Dermis microvascular lymphatic vessel endothelial cell (primary cell): Measurements from ENCODE around the gene SIT1. TPM values are rescaled to one million over a fixed set of nuclear protein-coding genes. Genes with fewer than 3 reads are reported as not detected.
A peak's percentile ranks its signal among the peaks of the same experiment; 100 is the strongest.
"Not testable (repeated sequence)": the region's sequence is repeated elsewhere in the genome, so short reads cannot be mapped to it uniquely, and the experiment has no call there.

ENCODE experiments used
- DNase-seq, 2 donors: peaks; one replicate each; pipeline versions ENCODE4 v3.0.0 to v3.0.0-alpha.2; 2010; ENCODE audit warnings: low read depth in 2 of 2
- total RNA-seq: library from RNA; depleted of rRNA; stranded (reverse); fragments of >200 nt; gene quantifications from 2 replicates; pipeline ENCODE4 v1.2.1, GENCODE V29; 2014

The SIT1 gene
- total RNA-seq, 1 donor from 2014 or later, result not detected

DNA sequence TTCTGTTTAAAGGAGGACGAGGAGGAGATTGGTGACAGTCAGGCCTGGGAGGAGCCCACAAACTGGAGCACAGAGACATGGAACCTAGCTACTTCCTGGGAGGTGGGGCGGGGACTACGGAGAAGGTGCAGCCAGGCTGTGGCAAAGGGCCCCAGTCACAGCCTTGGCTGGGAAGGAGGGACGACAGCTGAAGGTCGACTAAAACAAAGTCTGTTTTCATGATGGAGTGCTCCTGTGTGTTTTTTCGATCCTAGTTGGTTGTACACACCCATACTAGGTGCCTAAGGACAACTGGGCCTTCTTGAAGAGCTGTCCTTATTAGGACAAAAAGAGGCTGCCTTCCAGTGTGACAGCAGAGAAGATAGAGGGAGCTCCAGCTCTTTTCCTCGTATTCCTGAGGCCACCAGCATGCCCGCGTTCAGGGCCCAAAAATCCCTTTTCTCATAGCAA, 10.3 kb upstream of the SIT1 start:
- DNase-seq, result peak in 1 of 2 donors; percentile 28

DNA sequence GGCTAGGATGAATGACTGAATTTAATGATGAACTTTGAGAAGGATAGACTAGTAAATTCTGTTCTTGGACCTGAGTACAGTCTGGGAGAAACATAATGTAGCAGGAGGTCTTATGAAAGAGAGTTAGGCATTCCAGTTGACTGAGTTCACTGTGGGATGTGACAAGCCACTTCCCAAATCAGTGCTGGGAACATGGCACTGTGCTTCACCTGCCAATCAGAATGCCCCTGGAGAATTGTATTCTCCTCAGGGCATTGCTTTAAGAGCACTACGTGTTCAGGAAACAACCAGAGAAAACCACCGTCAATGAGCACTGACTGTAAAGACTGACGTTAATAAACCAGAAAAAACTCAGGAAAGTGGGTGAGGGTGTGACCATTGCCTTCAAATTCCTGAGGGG, 8.6 kb upstream of the SIT1 start:
- DNase-seq, result peak in 1 of 2 donors; percentile 12

DNA sequence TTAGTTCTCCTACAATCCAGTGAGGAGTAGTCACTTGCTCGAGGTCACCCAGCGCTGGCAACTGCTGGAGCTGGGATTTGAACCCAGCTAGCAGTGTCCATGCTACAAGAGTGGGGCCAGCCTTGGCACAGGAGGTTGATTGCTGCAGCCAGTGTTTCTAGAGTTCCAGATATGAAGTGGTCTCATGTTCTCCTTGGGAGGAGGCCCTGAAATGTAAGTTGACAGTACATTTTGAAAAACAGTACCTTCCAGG, 8.2 kb upstream of the SIT1 start:
- DNase-seq, result peak; percentile 21 to 40

DNA sequence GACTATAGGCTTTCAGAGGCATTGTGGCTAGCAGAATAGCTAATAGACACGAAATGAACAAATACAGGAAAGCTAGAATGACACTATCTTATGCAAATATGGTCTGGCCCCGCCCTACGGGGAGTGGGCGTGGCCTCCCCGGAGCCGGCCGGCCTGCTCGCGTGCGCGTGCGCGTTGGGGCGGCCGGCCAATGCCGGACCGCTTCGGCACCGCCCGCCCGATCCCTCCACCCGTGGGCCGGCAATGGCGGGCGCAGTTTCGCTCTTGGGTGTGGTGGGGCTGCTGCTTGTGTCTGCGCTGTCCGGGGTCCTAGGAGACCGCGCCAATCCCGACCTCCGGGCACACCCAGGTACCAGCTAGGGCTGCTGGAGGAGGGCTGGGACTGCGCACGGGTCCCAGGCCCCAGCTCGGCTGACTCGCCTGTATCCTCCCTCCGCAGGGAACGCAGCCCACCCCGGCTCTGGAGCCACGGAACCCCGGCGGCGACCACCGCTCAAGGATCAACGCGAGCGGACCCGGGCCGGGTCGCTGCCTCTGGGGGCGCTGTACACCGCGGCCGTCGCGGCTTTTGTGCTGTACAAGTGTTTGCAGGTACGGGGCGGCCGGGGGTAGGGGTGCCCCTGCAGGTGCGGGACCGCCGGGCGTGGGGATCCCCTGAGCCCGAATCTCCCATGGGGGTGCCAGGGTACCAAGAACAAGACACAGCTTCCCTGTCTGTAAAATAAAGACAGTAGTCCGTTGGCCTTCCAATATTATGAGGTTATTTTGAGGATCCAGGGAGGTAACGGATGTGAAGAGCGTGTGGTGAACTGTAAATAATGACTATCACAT, 7.6 kb upstream of the SIT1 start, which contains the start of gene CCDC107:
Gene CCDC107, plus strand, starts transcription at position 156 of the 831 bp plus-strand sequence. Its CDS starts 88 bp downstream, at position 244.
- peak; percentile 65 to 89 for DNase-seq

DNA sequence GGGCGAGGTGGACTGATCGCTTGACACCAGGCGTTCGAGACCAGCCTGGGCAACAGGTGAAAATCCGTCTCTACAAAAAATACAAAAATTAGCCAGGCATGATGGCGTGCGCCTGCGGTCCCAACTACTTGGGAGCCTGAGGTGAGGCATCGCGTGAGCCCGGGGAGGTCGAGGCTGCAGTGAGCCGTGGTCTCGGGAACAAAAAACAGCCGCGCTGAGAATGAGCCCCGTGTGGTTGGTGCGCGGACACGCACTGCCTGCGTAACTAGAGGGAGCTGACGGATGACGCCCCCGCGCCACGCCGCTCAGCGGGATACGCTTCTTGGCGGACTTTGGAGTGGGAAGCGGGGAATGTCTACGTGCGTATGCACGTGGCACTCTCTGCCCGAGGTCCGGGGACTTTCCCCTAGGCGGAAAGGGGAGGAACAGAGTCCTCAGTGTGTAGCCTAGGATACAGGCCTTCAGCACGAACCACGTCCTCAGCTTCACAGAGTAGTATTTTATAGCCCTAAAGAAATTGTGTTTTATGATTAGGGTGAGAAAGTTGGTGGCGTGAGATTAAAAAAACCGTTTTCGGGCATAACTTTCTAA, 6.9 kb upstream of the SIT1 start, which contains the start of gene RMRP:
Gene RMRP, minus strand, starts transcription at position 474 of the 591 bp plus-strand sequence.
- peak; percentile 99 for DNase-seq

DNA sequence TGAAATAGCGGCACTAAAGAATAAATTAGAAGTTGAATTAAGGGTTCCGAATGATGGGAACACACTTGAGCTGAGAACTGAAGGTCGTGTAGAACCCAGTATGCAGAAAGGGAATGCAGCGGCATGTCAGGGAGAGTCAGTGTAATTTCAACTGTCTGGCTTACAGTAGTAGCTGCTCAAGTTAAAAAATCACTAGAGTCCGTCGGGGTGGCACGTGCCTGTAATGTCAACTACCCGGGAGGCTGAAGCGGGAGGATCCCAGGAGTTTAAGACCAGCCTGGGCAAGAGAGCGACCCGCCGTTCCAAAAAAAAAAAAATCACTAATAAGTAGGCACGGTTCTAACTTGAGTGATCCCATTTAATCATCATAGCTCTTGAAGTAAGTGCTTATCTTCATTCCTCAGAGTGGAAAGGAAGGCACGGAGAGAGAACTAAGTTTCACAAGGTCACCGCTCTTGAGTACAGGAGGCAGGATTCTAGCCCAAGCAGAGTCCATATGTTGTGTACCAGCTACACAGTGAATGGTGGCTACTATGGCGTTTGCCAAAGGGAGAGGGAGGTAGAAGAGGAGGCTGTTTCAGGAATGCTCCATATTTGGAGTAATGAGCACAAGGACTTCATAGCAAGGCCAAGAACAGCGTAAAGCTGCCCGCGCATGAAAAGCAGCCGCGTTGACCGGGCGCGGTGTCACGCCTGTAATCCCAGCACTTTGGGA, 6.3 kb upstream of the SIT1 start:
- no peak for DNase-seq

DNA sequence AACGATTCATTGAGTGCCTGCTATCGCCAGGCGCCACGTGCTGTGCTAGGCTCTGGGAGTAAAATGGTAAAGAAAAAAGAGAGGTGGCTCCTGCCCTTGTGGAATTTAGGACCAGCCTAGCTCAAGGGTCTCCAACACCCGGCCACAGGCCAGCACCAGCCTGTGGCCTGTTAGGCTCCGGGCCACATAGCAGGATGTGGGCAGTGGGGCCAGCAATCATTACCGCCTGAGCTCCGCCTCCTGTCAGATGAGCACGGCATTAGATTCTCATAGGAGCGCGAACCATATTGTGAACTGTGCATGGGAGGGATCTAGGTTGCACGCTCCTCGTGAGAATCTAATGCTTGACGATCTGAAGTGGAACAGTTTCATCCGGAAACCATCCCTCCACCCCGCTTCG, 5.6 kb upstream of the SIT1 start:
- DNase-seq, result no peak

DNA sequence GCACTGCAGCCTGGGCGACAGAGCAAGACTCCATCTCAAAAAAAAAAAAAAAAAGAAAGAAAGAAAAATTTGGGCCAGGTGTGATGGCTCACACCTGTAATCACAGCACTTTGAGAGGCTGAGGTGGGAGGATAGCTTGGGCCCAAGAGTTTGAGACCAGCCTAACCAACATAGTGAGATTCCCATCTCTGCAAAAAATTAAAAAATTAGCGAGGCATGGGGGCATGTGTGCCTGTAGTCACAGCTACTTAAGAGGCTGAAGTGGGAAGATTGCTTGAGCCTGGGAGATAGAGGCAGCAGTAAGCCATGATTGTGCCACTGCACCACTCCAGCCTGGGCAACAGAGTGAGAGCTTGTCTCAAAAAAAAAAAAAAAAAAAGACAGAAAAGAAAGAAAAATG, 2.9 kb upstream of the SIT1 start:
- DNase-seq, result no peak

DNA sequence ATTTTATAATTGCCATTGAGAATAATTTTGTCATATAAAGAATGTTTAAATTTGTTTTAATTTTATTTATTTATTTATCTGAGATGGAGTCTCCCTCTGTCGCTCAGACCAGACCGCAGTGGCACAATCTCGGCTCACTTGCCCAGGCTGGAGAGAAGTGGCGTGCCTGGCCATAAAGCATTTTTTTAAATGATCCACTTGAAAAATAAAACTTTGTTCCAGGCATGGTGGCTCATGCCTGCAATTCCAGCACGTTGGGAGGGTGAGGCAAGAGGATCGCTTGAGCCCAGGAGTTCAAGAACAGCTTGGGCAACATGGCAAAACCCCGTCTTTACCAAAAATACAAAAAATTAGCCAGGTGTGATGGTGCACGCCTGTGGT, 2.1 kb upstream of the SIT1 start:
- no peak for DNase-seq

DNA sequence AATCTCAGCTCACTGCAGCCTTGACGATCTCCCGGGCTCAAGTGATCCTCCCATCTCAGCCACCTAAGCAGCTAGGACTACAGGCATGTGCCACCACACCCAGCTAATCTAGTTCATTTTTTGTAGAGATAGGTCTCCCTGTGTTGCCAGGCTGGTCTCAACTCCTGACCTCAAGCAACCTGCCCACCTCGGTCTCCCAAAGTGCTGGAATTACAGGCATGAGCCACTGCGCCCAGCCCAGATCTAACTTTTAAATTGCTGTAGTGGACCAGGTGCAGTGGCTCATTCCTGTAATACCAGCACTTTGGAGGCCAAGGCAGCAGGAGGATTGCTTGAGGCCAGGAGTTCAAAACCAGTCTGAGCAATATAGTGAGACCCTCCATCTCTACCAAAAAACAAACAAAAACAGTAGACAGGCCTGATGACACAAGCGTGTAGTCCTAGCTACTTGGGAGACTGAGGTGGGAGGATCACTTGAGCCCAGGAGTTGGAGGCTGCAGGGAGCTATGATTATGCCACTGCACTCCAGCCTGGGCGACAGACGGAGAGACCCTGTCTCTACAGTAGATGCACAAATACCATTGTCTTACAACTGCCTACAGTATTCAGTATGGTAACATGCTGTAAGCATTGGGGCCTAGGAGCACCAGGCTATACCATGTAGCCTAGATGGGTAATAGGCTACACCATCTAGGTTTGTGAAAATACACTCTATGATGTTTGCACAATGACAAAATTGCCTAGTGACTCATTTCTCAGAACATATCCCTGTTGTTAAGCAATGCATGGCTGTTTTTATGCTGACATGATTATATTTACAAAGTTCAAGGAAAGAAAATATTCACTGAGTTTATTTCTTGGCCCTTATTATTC, 1.5 kb upstream of the SIT1 start:
- no peak for DNase-seq

DNA sequence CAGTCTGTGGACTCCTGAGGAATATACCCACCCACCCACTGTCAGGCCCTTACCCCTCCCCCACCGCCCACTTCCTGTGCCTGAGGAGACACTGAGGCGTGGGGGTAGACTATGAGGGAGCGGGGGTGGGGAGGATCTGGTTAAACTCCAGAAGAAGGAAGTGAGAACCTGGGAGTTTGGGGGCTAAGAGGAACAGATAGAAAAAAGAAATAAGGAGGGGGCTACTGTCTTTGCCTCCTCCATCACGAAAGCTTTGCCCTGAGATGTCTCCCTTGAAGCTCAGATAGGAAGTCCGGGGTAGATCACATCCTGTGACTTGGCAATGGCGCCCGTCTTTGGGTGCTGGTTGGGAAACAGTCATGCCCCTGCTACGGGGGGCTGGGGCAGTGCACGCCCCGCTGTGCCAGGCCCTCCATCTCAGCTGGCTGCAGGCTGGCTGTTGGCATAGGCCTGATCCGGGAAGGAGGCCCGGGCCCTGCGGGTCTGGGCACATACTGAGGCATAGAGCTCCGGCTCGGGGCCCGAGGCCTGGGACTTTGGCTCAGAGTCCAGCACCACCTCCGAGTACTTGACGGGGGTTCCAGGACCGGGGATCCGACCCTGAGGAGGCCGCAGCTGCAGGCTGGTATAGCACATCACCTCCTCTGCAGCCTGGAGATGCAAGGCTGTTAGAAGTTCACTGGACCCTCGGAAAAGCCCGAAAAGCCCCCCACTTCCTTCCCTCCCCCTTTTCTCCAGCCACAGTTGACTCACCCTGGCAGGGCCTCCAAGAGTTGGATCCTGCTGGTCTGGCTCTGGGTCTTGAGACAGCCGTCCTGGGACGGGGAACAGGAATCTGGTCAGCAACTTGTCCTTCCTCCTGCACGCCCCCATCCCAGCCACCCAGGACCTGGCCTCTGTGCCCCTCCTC, 1.0 kb downstream of the SIT1 start:
- no peak for DNase-seq

DNA sequence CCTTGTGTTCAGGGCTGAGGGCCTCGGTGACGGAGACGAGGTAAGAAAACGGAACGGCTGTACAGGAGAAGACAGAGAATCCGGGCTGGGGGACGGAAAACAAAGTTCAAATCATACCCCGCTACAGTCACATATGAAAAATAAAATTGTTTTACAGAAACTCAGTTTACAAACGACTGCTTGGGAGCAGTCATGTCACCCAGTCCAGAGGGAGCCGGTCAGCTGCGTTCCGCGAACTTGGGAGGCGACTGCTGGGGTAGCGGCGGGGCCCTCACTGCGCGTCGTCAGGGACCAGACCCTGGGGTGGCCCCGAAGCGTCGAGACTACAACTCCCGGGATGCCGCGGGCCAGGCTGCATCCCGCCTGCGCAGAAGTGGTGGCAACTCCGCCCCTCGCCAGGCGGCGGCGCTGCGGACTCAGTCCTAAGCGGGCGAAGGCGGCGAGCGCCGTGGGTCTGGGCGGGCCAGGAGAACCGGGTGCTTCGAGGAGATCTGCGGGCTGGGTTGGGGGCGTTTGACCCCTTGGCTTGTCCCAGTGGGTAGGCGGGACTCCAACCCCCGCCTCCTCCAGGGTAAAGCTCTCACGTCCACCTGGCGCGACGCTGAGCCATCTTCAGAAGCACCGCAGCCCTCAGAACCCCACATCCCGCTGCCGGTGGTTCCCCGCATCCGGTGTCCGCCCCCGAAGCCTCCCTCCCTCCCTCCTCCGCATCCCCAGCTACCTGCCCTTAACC, 4.0 kb downstream of the SIT1 start:
- peak; percentile 59 to 86 for DNase-seq

DNA sequence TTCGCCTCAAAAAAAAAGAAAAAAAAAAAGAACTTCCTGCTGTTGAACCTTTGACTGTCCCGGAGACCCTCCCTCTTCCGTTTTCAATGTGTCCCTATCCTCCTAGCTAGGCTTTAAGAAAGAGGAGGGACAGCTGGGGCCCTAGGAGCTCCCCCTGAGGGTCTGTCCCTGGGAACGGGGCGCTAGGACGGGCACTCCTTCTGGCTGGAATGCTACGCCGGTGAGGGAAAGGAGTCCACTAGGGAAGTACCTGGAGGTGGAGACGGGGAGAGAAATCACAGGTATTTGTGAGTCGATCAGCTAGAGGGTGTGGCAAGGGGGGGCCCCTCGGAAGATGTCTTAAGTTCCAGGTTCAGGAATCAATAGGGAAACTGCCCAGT, 4.6 kb downstream of the SIT1 start:
- DNase-seq, result no peak

DNA sequence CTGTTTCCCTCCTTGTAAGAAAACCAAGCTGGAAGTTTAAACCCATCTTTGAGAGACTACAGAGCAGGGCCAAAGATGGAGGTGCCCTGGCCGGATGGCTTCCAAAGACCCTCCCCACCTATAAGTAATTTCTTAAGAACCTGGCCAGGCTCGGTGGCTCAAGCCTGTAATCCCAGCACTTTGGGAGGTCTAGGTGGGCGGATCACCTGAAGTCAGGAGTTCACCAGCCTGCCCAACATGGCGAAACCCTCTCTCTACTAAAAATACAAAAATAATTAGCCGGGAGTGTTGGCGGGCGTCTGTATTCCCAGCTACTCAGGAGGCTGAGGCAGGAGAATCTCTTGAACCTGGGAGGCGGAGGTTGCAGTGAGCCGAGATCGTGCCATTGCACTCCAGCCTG, 5.0 kb downstream of the SIT1 start:
- DNase-seq, result not testable (repeated sequence)

DNA sequence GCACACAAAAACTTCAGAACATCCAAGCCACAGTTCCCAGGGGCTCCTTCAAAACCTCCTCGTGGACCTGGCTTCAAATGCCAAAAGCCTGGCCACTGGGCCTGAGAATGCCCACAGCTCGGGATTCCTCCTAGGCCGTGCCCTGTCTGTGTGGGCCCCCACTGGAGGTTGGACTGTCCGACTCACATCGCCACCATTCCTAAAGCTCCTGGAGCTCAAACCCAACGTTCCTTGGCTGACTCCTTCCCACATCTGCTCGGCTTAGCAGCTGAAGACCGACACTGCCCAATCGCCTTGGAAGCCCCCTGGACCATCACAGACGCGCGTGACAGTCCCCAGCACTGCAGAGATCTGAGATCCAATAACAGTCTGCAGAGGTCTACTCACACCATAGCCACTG, 7.7 kb downstream of the SIT1 start:
- DNase-seq, result no peak

DNA sequence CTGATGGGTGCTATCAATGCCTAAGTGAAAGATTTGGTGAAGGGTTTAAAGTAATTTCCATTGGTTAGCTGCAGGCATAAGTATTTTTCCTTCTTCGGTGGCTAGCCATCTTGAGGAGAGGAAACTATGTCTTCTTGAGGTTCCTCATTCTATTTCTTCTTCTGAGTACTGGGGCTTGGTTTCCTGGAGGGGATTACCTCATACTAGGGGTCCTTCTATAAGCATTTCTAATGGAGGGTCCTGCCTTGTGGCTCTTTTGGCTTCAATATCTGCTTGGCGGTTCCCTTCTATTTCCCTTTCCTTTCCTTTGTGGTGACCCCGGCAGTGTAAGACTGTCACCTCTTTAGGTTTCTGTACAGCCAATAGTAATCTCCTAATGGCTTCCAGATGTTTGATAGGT, 9.3 kb downstream of the SIT1 start:
- not testable (repeated sequence) for DNase-seq

DNA sequence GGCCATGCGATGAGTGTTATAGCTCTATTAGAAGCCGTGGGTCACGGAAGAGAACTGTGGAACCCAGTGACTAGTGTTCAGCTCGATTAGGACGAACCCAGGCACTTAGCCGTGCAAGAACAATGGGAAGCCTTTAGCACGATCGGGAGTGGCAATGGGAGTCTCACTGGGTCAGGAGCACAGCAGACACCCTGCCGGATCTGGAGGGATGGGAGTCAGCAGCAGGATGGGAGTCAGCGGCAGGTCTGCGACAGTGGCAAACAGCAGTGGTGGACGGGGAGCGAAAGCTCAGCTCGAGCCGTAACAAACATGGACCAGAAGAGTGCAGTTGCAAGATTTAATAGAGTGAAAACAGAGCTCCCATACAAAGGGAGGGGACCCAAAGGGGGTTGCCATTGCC, 10.3 kb downstream of the SIT1 start:
- DNase-seq, result not testable (repeated sequence)

DNA sequence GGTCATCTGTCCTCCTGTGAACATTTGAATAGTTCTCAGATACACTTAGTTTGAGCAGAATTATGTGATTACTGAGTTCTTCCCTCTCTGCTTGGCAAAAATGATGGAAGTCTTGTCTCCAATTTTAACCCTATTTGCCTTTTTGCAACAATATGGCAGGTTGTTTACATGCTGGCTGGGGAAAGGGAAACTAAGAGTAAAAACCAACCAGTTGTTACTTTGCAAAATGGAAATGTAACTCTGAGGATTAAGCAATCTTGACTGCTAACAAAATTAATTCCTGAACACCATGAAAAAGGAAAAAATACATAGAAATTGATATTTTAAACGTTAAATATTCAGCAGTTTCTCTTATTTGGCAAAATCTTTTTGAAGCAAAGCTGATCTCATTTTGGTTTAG, 11.1 kb downstream of the SIT1 start:
- no peak for DNase-seq

DNA sequence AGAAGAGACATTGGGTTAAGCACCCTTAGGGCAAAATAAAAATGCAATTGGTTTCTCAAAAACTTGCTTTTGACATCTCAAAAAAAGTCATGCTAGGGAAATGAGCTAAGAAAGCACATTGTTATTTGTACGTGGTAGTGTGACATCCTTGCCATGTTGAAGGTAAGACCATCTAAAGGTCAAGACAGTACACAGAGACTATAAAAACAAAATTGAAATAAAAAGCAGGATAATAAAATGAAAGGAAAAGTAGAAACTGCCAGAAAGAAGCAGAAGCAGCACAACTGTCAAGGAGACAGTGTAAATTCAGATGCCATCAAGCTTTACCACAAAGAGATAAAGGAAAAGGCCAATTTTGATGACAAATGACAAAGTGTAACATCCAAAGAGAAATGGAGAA, 11.5 kb downstream of the SIT1 start:
- DNase-seq, result not testable (repeated sequence)

DNA sequence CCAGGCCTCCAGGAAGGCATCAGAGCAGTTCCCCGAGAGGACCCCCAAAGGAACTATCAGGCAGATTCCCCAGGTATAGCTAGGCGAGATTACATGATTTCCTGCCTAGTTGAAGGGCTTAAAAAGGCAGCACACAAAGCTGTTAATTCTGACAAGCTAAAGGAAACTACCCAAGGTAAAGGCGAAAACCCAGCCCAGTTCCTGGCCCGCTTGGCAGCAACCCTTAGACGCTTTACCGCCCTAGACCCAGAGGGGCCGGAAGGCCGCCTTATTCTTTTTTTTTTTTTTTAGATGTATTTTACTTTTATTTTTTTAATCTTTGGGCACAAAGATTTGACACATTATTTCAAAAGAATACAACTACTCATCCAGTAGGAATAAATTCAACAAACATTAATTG, 12.0 kb downstream of the SIT1 start:
- DNase-seq, result not testable (repeated sequence)
